Measurements from ENCODE around the gene TM9SF2. TPM values are rescaled to one million over a fixed set of nuclear protein-coding genes. Genes with fewer than 3 reads are reported as not detected.
A peak's percentile ranks its signal among the peaks of the same experiment; 100 is the strongest.

TM9SF2 gene
- polyA plus RNA-seq, 3 donors, result 54.0 to 255 (median 218) TPM

GRCh38 chr13:99526549-99526948 is 25.3 kb downstream of the TM9SF2 start:
- no peak overlapping the region for H2AFZ ChIP-seq (ENCODE audit: insufficient read depth, low read depth, low read length, poor library complexity, severe bottlenecking)
- Mint-ChIP-seq H3K36me3 (peaks cover 77 to 82% of the 10 kb centered on the region in 2 donors), H3K27ac (peak overlapping the region in 5 of 7 donors; percentile 0 to 58 (median 22)), H3K4me1 (peaks cover 3% of the 10 kb centered on the region), H3K27me3 (ENCODE audit: low read depth in 3 of 3) (no peaks in the 10 kb centered on the region), H3K9me3 (no peaks in the 10 kb centered on the region), H3K4me3 (no peak overlapping the region)
- intact Hi-C loops (cut with micrococcal nuclease), result no loop called here
- H3K79me2 ChIP-seq (ENCODE audit: insufficient read depth, low read length), result peaks cover 49% of the 10 kb centered on the region
- H3K36me3 ChIP-seq (replicated peaks in 1 of 2; ENCODE audit: control insufficient read depth in 1 of 2, insufficient read depth in 2 of 2, low read length in 2 of 2), result peaks cover 88 to 98% of the 10 kb centered on the region in 2 donors
- no peak for TF ChIP-seq CTCF (IDR thresholded peaks at IDR 0.05)
- H3K4me1 ChIP-seq (ENCODE audit: control insufficient read depth in 1 of 2, insufficient read depth in 2 of 2, low read length in 2 of 2), result no peaks in the 10 kb centered on the region
- H3K27ac ChIP-seq (ENCODE audit: low read depth in 1 of 2, low read length in 2 of 2), result no peak overlapping the region
- H3K4me3 ChIP-seq (replicated peaks in 1 of 3; ENCODE audit: low read depth in 2 of 3, low read length in 3 of 3), result no peak overlapping the region
- H3K9ac ChIP-seq (ENCODE audit: insufficient read depth, low read length, poor library complexity, severe bottlenecking), result no peak overlapping the region
- DNase-seq, result no peak
- no peaks in the 10 kb centered on the region for H3K9me3 ChIP-seq (replicated peaks in 1 of 2; ENCODE audit: control insufficient read depth in 1 of 2, insufficient read depth in 1 of 2, low read length in 2 of 2)
- WGBS (ENCODE audit: insufficient coverage), result 85% methylated on average over 7 of the region's 7 CpGs
- H3K27me3 ChIP-seq (ENCODE audit: control insufficient read depth in 2 of 2, insufficient read depth in 2 of 2, low read length in 2 of 2), result no peaks in the 10 kb centered on the region
- no peak overlapping the region for H3K4me2 ChIP-seq (replicated peaks; ENCODE audit: extremely low read depth, low read length, poor library complexity, severe bottlenecking)
- H4K20me1 ChIP-seq (ENCODE audit: insufficient read depth, low read length), result peaks cover 96% of the 10 kb centered on the region

GRCh38 chr13:99527301-99527700 is 26.0 kb downstream of the TM9SF2 start:
- H3K27ac Mint-ChIP-seq, result peak overlapping the region in 2 of 7 donors; percentile 53 to 58
- Histone ChIP-seq H3K27me3 (ENCODE audit: control insufficient read depth in 2 of 2, insufficient read depth in 2 of 2, low read length in 2 of 2) (no peaks in the 10 kb centered on the region), H3K36me3 (replicated peaks in 1 of 2; ENCODE audit: control insufficient read depth in 1 of 2, insufficient read depth in 2 of 2, low read length in 2 of 2) (peaks cover 84 to 96% of the 10 kb centered on the region in 2 donors), H3K27ac (ENCODE audit: low read depth in 1 of 2, low read length in 2 of 2) (no peak overlapping the region), H3K4me1 (ENCODE audit: control insufficient read depth in 1 of 2, insufficient read depth in 2 of 2, low read length in 2 of 2) (no peaks in the 10 kb centered on the region), H2AFZ (ENCODE audit: insufficient read depth, low read depth, low read length, poor library complexity, severe bottlenecking) (no peak overlapping the region), H3K4me2 (replicated peaks; ENCODE audit: extremely low read depth, low read length, poor library complexity, severe bottlenecking) (no peak overlapping the region), H3K9ac (ENCODE audit: insufficient read depth, low read length, poor library complexity, severe bottlenecking) (no peak overlapping the region), H3K79me2 (ENCODE audit: insufficient read depth, low read length) (peaks cover 50% of the 10 kb centered on the region), H3K4me3 (replicated peaks in 1 of 3; ENCODE audit: low read depth in 2 of 3, low read length in 3 of 3) (no peak overlapping the region), H3K9me3 (replicated peaks in 1 of 2; ENCODE audit: control insufficient read depth in 1 of 2, insufficient read depth in 1 of 2, low read length in 2 of 2) (no peaks in the 10 kb centered on the region), H4K20me1 (ENCODE audit: insufficient read depth, low read length) (peaks cover 94% of the 10 kb centered on the region)
- no peak for DNase-seq
- peaks cover 3% of the 10 kb centered on the region for H3K4me1 Mint-ChIP-seq
- H3K9me3 Mint-ChIP-seq, result no peaks in the 10 kb centered on the region
- WGBS (ENCODE audit: insufficient coverage), result no CpG with 5 or more reads among the region's 6 CpGs
- intact Hi-C loops (cut with micrococcal nuclease), result no loop called here
- no peaks in the 10 kb centered on the region for H3K27me3 Mint-ChIP-seq (ENCODE audit: low read depth in 3 of 3)
- H3K4me3 Mint-ChIP-seq, result no peak overlapping the region
- peaks cover 75 to 82% of the 10 kb centered on the region in 2 donors for H3K36me3 Mint-ChIP-seq
- TF ChIP-seq CTCF (IDR thresholded peaks at IDR 0.05), result no peak

Measured in CD14-positive monocyte (primary cell).